Measurements from ENCODE around the gene FBXO30.

DNA sequence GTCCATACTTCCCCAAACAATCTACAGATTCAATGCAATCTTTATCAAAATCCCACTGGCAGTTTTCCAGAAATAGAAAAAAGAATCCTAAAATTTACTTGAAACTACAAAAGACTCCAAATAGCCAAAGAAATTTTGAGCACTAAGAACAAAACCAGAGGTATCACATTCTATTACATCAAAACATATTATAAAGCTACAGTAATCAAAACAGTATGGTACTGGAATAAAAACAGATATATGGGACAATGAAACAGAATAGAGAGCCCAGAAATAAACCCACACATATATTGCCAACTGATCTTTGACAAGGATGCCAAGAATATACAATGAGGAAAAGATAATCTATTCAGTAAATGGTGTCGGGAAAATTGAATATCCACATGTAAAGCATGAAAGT, 46.0 kb upstream of the FBXO30 start:
- TF ChIP-seq, protein P1, sequence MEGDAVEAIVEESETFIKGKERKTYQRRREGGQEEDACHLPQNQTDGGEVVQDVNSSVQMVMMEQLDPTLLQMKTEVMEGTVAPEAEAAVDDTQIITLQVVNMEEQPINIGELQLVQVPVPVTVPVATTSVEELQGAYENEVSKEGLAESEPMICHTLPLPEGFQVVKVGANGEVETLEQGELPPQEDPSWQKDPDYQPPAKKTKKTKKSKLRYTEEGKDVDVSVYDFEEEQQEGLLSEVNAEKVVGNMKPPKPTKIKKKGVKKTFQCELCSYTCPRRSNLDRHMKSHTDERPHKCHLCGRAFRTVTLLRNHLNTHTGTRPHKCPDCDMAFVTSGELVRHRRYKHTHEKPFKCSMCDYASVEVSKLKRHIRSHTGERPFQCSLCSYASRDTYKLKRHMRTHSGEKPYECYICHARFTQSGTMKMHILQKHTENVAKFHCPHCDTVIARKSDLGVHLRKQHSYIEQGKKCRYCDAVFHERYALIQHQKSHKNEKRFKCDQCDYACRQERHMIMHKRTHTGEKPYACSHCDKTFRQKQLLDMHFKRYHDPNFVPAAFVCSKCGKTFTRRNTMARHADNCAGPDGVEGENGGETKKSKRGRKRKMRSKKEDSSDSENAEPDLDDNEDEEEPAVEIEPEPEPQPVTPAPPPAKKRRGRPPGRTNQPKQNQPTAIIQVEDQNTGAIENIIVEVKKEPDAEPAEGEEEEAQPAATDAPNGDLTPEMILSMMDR (IDR thresholded peaks at IDR 0.05; ENCODE audit: low read length), result no peak
- no peak for TF ChIP-seq EZH2 (optimal IDR thresholded peaks at IDR 0.05; ENCODE audit: low read depth, low read length)
- no peak for TF ChIP-seq EZH2phosphoT487 (IDR thresholded peaks at IDR 0.05; ENCODE audit: low read length)
